Bronchus fibroblast of lung (primary cell): ENCODE results near the gene PTPN11. TPM values are rescaled to one million over a fixed set of nuclear protein-coding genes. Genes with fewer than 3 reads are reported as not detected.

Experiments
- total RNA-seq: library from RNA; depleted of rRNA; stranded (reverse); fragments of >200 nt; gene quantifications from 2 replicates; pipeline ENCODE4 v1.2.3, GENCODE V29; 2015

PTPN11 gene
- total RNA-seq = 46.4 and 62.4 TPM in 2 replicates

GRCh38 chr12:112418608-112419296 is at the start of gene PTPN11:
PTPN11 (plus strand) TSS chr12:112418947; CDS start chr12:112419112, 165 bp downstream.

GRCh38 chr12:112381883-112382796 is 36.6 kb upstream of the PTPN11 start, which contains the start of gene HECTD4:
HECTD4 (minus strand) TSS chr12:112382431; CDS start chr12:112382128, 303 bp downstream.

GRCh38 chr12:112409064-112409905 is 9.5 kb upstream of the PTPN11 start, which contains the start of gene RPL6:
RPL6 (minus strand) TSS chr12:112409605; CDS start chr12:112408656, 949 bp downstream.

Other genes starting within 250 kb of the PTPN11 start
- 4.9 and 5.7 TPM in 2 replicates for gene HECTD4, start 36.5 kb upstream of the PTPN11 start, total RNA-seq
- gene RPL6, start 9.3 kb upstream of the PTPN11 start, total RNA-seq = 1,624 and 2,035 TPM in 2 replicates